Natural killer cell treated with Interleukin-12 subunit alpha and Interleukin-12 subunit beta and Interleukin-15 and Interleukin-18, amount 100 ng/mL, for 72 hours (primary cell): ENCODE measurements around the gene NR5A1. TPM values are rescaled to one million over a fixed set of nuclear protein-coding genes. Genes with fewer than 3 reads are reported as not detected.
A peak's percentile ranks its signal among the peaks of the same experiment; 100 is the strongest.

Experiments used
- ATAC-seq, 2 donors: fragments of 150-1000 bp; cut with Tn5 transposase in 1 of 2; sonication (Bioruptor Pico), chemical (Tn5 transposase) in 1 of 2; 2 replicates each; pipeline ENCODE4 v1.10.0; 2021
- DNase-seq: peaks from one replicate; pipeline ENCODE4 v3.0.0; 2022; ENCODE audit warnings: low spot score
- H3K27ac Mint-ChIP-seq, 2 donors: 1 replicate in 1 of 2; 2 replicates in 1 of 2; pipeline ENCODE4 v1.8.0; 2022; ENCODE audit warnings: mixed read lengths in 2 of 2, mild to moderate bottlenecking in 1 of 2, moderate library complexity in 1 of 2
- H3K27me3 Mint-ChIP-seq, 2 donors: 1 replicate in 1 of 2; 2 replicates in 1 of 2; pipeline ENCODE4 v1.8.0; 2022; ENCODE audit warnings: mixed read lengths in 2 of 2
- H3K36me3 Mint-ChIP-seq: one replicate; pipeline ENCODE4 v1.8.0; 2022; ENCODE audit warnings: mixed read lengths
- H3K4me1 Mint-ChIP-seq, 2 donors: 1 replicate in 1 of 2; 2 replicates in 1 of 2; pipeline ENCODE4 v1.8.0; 2022; ENCODE audit warnings: low read depth in 2 of 2, mixed read lengths in 2 of 2, mild to moderate bottlenecking in 1 of 2
- H3K4me3 Mint-ChIP-seq: one replicate; pipeline ENCODE4 v1.8.0; 2022; ENCODE audit warnings: mixed read lengths
- H3K9me3 Mint-ChIP-seq: 2 replicates; pipeline ENCODE4 v1.8.0; 2022; ENCODE audit warnings: mixed read lengths
- total RNA-seq, 2 donors: library from RNA; stranded (reverse); gene quantifications; one replicate each; pipeline ENCODE4 v1.2.3, GENCODE V29; 2022

The NR5A1 gene
- total RNA-seq, 2 donors from 2014 or later = not detected

GRCh38 chr9:124462739-124463138 is 44.5 kb downstream of the NR5A1 start:
- H3K9me3 Mint-ChIP-seq = no peaks in the 10 kb centered on the region
- ATAC-seq (no peak), DNase-seq (no peak)
- H3K4me1 Mint-ChIP-seq = no peaks in the 10 kb centered on the region
- no peak overlapping the region for H3K4me3 Mint-ChIP-seq
- H3K27ac Mint-ChIP-seq = no peak overlapping the region
- H3K36me3 Mint-ChIP-seq = no peaks in the 10 kb centered on the region
- H3K27me3 Mint-ChIP-seq = peaks cover 7 to 20% of the 10 kb centered on the region in 2 donors

GRCh38 chr9:124458441-124458840 is 48.8 kb downstream of the NR5A1 start:
- Mint-ChIP-seq H3K27me3 (peaks cover 5 to 10% of the 10 kb centered on the region in 2 donors), H3K4me3 (no peak overlapping the region), H3K9me3 (no peaks in the 10 kb centered on the region), H3K36me3 (no peaks in the 10 kb centered on the region), H3K4me1 (no peaks in the 10 kb centered on the region), H3K27ac (no peak overlapping the region)
- DNase-seq (peak; percentile 3), ATAC-seq (no peak)

GRCh38 chr9:124457887-124458431 is 49.2 kb downstream of the NR5A1 start:
- ATAC-seq = peak in 1 of 2 donors; percentile 3
- H3K4me3 Mint-ChIP-seq = no peak overlapping the region
- no peaks in the 10 kb centered on the region for H3K9me3 Mint-ChIP-seq
- peaks cover 5% of the 10 kb centered on the region in 2 donors for H3K27me3 Mint-ChIP-seq
- peak; percentile 32 for DNase-seq
- no peaks in the 10 kb centered on the region for H3K36me3 Mint-ChIP-seq
- H3K4me1 Mint-ChIP-seq = no peaks in the 10 kb centered on the region
- H3K27ac Mint-ChIP-seq = no peak overlapping the region

- no peak for ATAC-seq
- no peak overlapping the region for H3K4me3 Mint-ChIP-seq
- no peaks in the 10 kb centered on the region for H3K9me3 Mint-ChIP-seq
- no peaks in the 10 kb centered on the region for H3K4me1 Mint-ChIP-seq
- H3K27me3 Mint-ChIP-seq = peaks cover 0 to 2% of the 10 kb centered on the region in 2 donors
- H3K36me3 Mint-ChIP-seq = no peaks in the 10 kb centered on the region
- no peak overlapping the region for H3K27ac Mint-ChIP-seq
- DNase-seq = peak; percentile 53
Measured at GRCh38 chr9:124457079-124457886, 49.9 kb downstream of the NR5A1 start.

GRCh38 chr9:124456341-124457078 is 50.7 kb downstream of the NR5A1 start:
- peak; percentile 32 for DNase-seq
- H3K27me3 Mint-ChIP-seq = peaks cover 0 to 2% of the 10 kb centered on the region in 2 donors
- no peak overlapping the region for H3K4me3 Mint-ChIP-seq
- H3K9me3 Mint-ChIP-seq = no peaks in the 10 kb centered on the region
- H3K36me3 Mint-ChIP-seq = no peaks in the 10 kb centered on the region
- no peaks in the 10 kb centered on the region for H3K4me1 Mint-ChIP-seq
- peak in 1 of 2 donors; percentile 7 for ATAC-seq
- H3K27ac Mint-ChIP-seq = no peak overlapping the region

GRCh38 chr9:124455820-124456219 is 51.4 kb downstream of the NR5A1 start:
- DNase-seq = peak; percentile 31
- H3K36me3 Mint-ChIP-seq = no peaks in the 10 kb centered on the region
- no peaks in the 10 kb centered on the region for H3K9me3 Mint-ChIP-seq
- ATAC-seq = no peak
- H3K4me3 Mint-ChIP-seq = no peak overlapping the region
- H3K27me3 Mint-ChIP-seq = peaks cover 0 to 5% of the 10 kb centered on the region in 2 donors
- no peak overlapping the region for H3K27ac Mint-ChIP-seq
- H3K4me1 Mint-ChIP-seq = no peaks in the 10 kb centered on the region

- Mint-ChIP-seq H3K9me3 (no peaks in the 10 kb centered on the region), H3K4me1 (no peaks in the 10 kb centered on the region), H3K4me3 (no peak overlapping the region), H3K36me3 (no peaks in the 10 kb centered on the region), H3K27ac (no peak overlapping the region), H3K27me3 (peaks cover 0 to 6% of the 10 kb centered on the region in 2 donors)
- ATAC-seq = no peak
- no peak for DNase-seq
Measured at GRCh38 chr9:124454791-124455443, 52.3 kb downstream of the NR5A1 start.

- H3K4me3 Mint-ChIP-seq = no peak overlapping the region
- no peak overlapping the region for H3K27ac Mint-ChIP-seq
- no peaks in the 10 kb centered on the region for H3K4me1 Mint-ChIP-seq
- no peak for ATAC-seq
- H3K36me3 Mint-ChIP-seq = no peaks in the 10 kb centered on the region
- no peaks in the 10 kb centered on the region for H3K9me3 Mint-ChIP-seq
- DNase-seq = no peak
- peaks cover 0 to 9% of the 10 kb centered on the region in 2 donors for H3K27me3 Mint-ChIP-seq
Measured at GRCh38 chr9:124454296-124454695, 52.9 kb downstream of the NR5A1 start.

GRCh38 chr9:124453586-124454191 is 53.5 kb downstream of the NR5A1 start:
- no peak overlapping the region for H3K27ac Mint-ChIP-seq
- no peaks in the 10 kb centered on the region for H3K4me1 Mint-ChIP-seq
- peaks cover 0 to 9% of the 10 kb centered on the region in 2 donors for H3K27me3 Mint-ChIP-seq
- ATAC-seq (no peak), DNase-seq (no peak)
- no peaks in the 10 kb centered on the region for H3K9me3 Mint-ChIP-seq
- no peak overlapping the region for H3K4me3 Mint-ChIP-seq
- no peaks in the 10 kb centered on the region for H3K36me3 Mint-ChIP-seq

- H3K9me3 Mint-ChIP-seq = no peaks in the 10 kb centered on the region
- no peak overlapping the region for H3K27ac Mint-ChIP-seq
- DNase-seq (peak; percentile 44), ATAC-seq (no peak)
- no peaks in the 10 kb centered on the region for H3K4me1 Mint-ChIP-seq
- no peaks in the 10 kb centered on the region for H3K36me3 Mint-ChIP-seq
- H3K27me3 Mint-ChIP-seq = peaks cover 0 to 15% of the 10 kb centered on the region in 2 donors
- no peak overlapping the region for H3K4me3 Mint-ChIP-seq
Measured at GRCh38 chr9:124452841-124453585, 54.2 kb downstream of the NR5A1 start.

GRCh38 chr9:124452326-124452725 is 54.9 kb downstream of the NR5A1 start:
- Mint-ChIP-seq H3K27ac (no peak overlapping the region), H3K9me3 (no peaks in the 10 kb centered on the region), H3K36me3 (no peaks in the 10 kb centered on the region), H3K4me1 (no peaks in the 10 kb centered on the region), H3K4me3 (no peak overlapping the region), H3K27me3 (peaks cover 0 to 15% of the 10 kb centered on the region in 2 donors)
- ATAC-seq (no peak), DNase-seq (no peak)

- no peak for ATAC-seq
- DNase-seq = no peak
- Mint-ChIP-seq H3K27me3 (peaks cover 0 to 15% of the 10 kb centered on the region in 2 donors), H3K27ac (no peak overlapping the region), H3K4me3 (no peak overlapping the region), H3K9me3 (no peaks in the 10 kb centered on the region), H3K36me3 (no peaks in the 10 kb centered on the region), H3K4me1 (no peaks in the 10 kb centered on the region)
Measured at GRCh38 chr9:124450931-124451661, 56.1 kb downstream of the NR5A1 start.
